GM20431 (cell line): Measurements from ENCODE around the gene GOLGA6L10.
"Not testable (repeated sequence)": the region's sequence is repeated elsewhere in the genome, so short reads cannot be mapped to it uniquely, and the experiment has no call there.

ENCODE experiments used
- in situ Hi-C: fragments of 300-500 bp; cut with MseI, MboI; formaldehyde crosslinking; loops from one replicate; pipeline ENCODE4 v1.15.0; 2020; ENCODE audit warnings: low sequenced_read_pairs; ENCODE audit not compliant: unreplicated experiment

Gene GOLGA6L10

GRCh38 chr15:82303956-82304777 lies 45.1 kb downstream of the GOLGA6L10 start:
- in situ Hi-C loops, result no loop called here

DNA sequence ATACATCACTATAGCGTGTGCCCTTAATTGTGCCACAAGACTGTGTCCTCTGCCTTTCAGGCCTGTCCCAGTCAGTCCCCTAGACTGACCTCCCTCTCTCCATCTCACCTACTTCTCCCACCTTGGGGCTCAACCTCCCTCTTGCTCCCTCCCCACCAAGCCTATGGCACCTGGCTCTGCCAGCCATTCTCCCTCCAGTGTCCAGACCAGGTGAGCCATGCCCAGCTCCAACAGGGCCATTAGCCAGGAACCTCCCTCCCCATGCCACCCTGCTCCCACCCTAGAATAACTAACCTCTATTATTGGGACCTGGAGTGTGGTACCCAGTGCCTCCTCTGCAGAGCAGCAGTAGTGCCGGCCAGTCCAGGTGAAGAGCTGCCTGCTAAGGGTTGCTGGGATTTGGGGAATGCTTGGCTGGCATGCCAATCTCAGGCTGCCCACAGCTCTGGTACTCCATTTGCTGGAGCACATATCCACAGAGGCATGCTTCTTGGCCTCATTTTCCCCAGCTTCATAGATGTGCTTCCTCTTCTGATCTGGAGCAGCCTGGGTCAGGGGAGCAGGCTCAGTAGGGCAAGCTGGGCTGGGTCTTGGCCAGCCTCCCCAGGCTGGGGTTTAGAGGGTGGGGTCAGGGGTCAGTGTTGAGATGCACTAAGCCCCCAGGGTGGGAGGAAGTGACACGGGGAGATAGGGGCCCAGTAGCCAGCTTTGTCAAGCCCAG lies 47.8 kb downstream of the GOLGA6L10 start:
- in situ Hi-C loops, result no loop called here

GRCh38 chr15:82300883-82301282 lies 48.4 kb downstream of the GOLGA6L10 start:
- in situ Hi-C loops, result no loop called here

GRCh38 chr15:82300326-82300725 lies 48.9 kb downstream of the GOLGA6L10 start:
- in situ Hi-C loops, result not testable (repeated sequence)

- in situ Hi-C loops, result not testable (repeated sequence)
These were observed 49.8 kb downstream of the GOLGA6L10 start for GRCh38 chr15:82299511-82299914.

GRCh38 chr15:82298520-82298919 lies 50.8 kb downstream of the GOLGA6L10 start:
- in situ Hi-C loops, result no loop called here

DNA sequence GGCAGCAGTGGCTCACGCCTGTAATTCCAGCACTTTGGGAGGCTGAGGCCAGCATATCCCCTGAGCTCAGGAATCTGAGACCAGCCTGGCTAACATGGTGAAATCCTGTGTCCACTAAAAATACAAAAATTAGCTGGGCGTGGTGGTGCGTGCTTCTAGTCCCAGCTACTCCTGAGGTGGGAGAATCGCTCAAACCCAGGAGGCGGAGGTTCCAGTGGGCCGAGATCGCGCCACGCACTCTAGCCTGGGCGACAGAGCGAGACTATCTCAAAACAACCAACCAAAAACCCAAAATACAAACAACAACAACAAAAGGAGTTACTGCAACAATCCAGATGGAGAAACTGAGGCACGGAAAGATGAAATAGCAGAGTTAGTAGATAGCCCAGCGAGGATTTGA lies 51.2 kb downstream of the GOLGA6L10 start:
- in situ Hi-C loops, result no loop called here

DNA sequence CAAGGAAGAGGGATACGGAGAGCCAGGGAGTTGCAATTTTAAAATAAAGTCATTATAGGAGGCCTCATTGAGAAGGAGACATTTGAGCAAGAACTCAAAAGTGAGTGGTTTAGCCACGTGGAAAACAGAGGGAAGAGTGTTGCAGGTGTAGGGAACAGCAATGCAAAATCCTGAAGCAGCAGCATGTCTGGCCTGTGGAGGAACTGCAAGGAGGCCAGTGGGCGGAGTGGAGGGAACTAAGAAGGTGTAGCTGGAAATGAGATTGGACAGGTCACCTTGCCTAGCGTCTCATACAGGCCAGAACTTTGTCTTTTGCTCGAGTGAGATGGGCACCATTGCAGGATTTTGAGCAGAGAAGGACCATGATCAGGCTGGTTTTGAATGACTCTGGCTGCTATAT lies 51.7 kb downstream of the GOLGA6L10 start:
- in situ Hi-C loops, result no loop called here

DNA sequence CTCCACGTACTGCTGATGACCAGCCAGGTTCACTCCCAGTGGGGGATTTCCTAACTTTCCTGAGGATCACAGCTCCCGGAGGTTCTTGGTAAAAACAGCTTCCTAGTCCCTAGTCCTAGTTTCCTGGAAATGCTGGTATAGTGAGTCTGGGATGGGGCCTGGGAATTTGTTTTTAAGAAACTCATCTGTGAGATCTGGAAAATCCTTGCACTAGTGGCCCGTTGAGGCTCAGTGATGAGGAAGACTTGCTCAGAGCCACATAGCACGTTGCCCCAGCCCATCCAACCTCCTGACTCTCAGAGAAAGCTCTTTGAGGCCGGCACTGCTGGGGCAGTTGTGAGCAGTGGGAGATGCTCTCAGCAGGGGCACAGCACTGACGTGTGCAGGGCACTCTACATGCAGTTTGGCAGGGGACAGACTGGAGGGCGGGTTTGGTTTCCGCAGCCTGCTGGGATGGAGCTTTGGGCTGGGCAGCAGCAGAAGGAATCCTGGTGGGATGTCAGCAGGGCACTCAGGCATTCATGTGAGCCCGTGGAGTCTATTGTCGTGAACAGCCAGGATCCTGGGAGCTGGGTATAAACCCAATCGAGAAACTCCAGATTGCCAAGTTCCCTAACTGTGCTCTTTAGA lies 55.1 kb downstream of the GOLGA6L10 start:
- in situ Hi-C loops, result no loop called here

GRCh38 chr15:82292271-82292670 lies 57.0 kb downstream of the GOLGA6L10 start:
- in situ Hi-C loops, result no loop called here
